IMR-90 (cell line): ENCODE data around the gene INAFM1. TPM values are rescaled to one million over a fixed set of nuclear protein-coding genes. Genes with fewer than 3 reads are reported as not detected.

ENCODE experiments used
- ATAC-seq: fragments of 200-7000 bp; cut with Tn5 transposase; 2 replicates; pipeline ENCODE4 v1.9.1; 2020; ENCODE audit warnings: low read depth, mild to moderate bottlenecking, moderate library complexity
- BruUV-seq: library from RNA; stranded (reverse); fragments of 400-500 nt; replicated peaks from 2 replicates; lab custom pipeline; 2021; lab: Mats Ljungman, UMichigan
- CTCF ChIA-PET: fragments of 300-600 bp; formaldehyde crosslinking; extraction: SDS; loops from one replicate; lab custom pipeline; 2021; ENCODE audit warnings: antibody characterized with exemption; lab: Yijun Ruan, JAX
- POLR2A ChIA-PET: fragments of 300-600 bp; sonication (Branson Sonifier 250); formaldehyde crosslinking; loops from one replicate; lab custom pipeline; 2022; ENCODE audit warnings: antibody characterized with exemption; ENCODE audit not compliant: unreplicated experiment; lab: Charles Lee
- DNase-seq: peaks from one replicate; pipeline ENCODE4 v3.0.0; 2013
- H2AFZ ChIP-seq: replicated peaks from 2 replicates; pipeline ENCODE3; 2013; ENCODE audit warnings: low read length, mild to moderate bottlenecking; ENCODE audit not compliant: poor library complexity
- H2AK5ac ChIP-seq: 2 replicates; pipeline ENCODE4 v1.6.1; 2013; ENCODE audit warnings: low read depth, low read length, inconsistent platforms
- H2AK9ac ChIP-seq: replicated peaks from 2 replicates; pipeline ENCODE3; 2013; ENCODE audit warnings: mild to moderate bottlenecking, low read depth, low read length, moderate library complexity; ENCODE audit not compliant: poor library complexity
- H2BK120ac ChIP-seq: 2 replicates; pipeline ENCODE4 v1.6.1; 2013; ENCODE audit warnings: low read depth, low read length, inconsistent platforms
- H2BK15ac ChIP-seq: 3 replicates; pipeline ENCODE4 v1.6.1; 2013; ENCODE audit warnings: low read depth, low read length, inconsistent platforms
- H2BK20ac ChIP-seq: 2 replicates; pipeline ENCODE4 v1.6.1; 2013; ENCODE audit warnings: low read depth, mild to moderate bottlenecking, inconsistent platforms, low read length, moderate library complexity
- H2BK5ac ChIP-seq: 2 replicates; pipeline ENCODE4 v1.6.1; 2013; ENCODE audit warnings: mild to moderate bottlenecking, low read depth, low read length, inconsistent platforms; ENCODE audit not compliant: poor library complexity, severe bottlenecking
- H3K14ac ChIP-seq: replicated peaks from 2 replicates; pipeline ENCODE4 v1.6.1; 2013; ENCODE audit warnings: low read depth, low read length, inconsistent platforms
- H3K18ac ChIP-seq: 2 replicates; pipeline ENCODE4 v1.6.1; 2013; ENCODE audit warnings: low read depth, low read length, control low read depth
- H3K23ac ChIP-seq: 2 replicates; pipeline ENCODE4 v1.6.1; 2013; ENCODE audit warnings: low read depth, low read length, inconsistent platforms
- H3K27ac ChIP-seq: 2 replicates; pipeline ENCODE4 v1.5.1; 2013; ENCODE audit warnings: mild to moderate bottlenecking, control low read depth, low read length; ENCODE audit not compliant: insufficient read depth
- H3K27me3 ChIP-seq: 2 replicates; pipeline ENCODE4 v1.6.1; 2013; ENCODE audit warnings: low read length; ENCODE audit not compliant: control insufficient read depth, insufficient read depth
- H3K36me3 ChIP-seq: 2 replicates; pipeline ENCODE4 v1.6.1; 2013; ENCODE audit warnings: low read length, mixed read lengths; ENCODE audit not compliant: control insufficient read depth, insufficient read depth
- H3K4ac ChIP-seq: 2 replicates; pipeline ENCODE4 v1.6.1; 2013; ENCODE audit warnings: low read depth, low read length, inconsistent platforms
- H3K4me1 ChIP-seq: 2 replicates; pipeline ENCODE4 v1.6.1; 2013; ENCODE audit warnings: low read length, mixed read lengths; ENCODE audit not compliant: control insufficient read depth, insufficient read depth
- H3K4me2 ChIP-seq: 2 replicates; pipeline ENCODE4 v1.6.1; 2013; ENCODE audit warnings: low read depth, mild to moderate bottlenecking, control low read depth, low read length, moderate library complexity
- H3K4me3 ChIP-seq: 2 replicates; pipeline ENCODE4 v1.5.1; 2013; ENCODE audit warnings: low read depth, mild to moderate bottlenecking, control low read depth, low read length, moderate library complexity; ENCODE audit not compliant: insufficient read depth
- H3K56ac ChIP-seq: 2 replicates; pipeline ENCODE4 v1.6.1; 2013; ENCODE audit warnings: low read length, inconsistent platforms; ENCODE audit not compliant: insufficient read depth; ENCODE audit errors: extremely low read depth
- H3K79me1 ChIP-seq, 2 experiments: 2 replicates each; pipeline ENCODE4 v1.6.1; 2013; ENCODE audit warnings: low read length in 2 of 2, inconsistent platforms in 1 of 2, low read depth in 1 of 2
- H3K9ac ChIP-seq: 2 replicates; pipeline ENCODE4 v1.6.1; 2013; ENCODE audit warnings: low read depth, low read length, control low read depth
- H3K9me1 ChIP-seq: 2 replicates; pipeline ENCODE4 v1.6.1; 2013; ENCODE audit warnings: low read length, inconsistent platforms; ENCODE audit not compliant: insufficient read depth
- H3K9me3 ChIP-seq: 2 replicates; pipeline ENCODE4 v1.6.1; 2013; ENCODE audit warnings: low read length; ENCODE audit not compliant: control insufficient read depth, insufficient read depth
- H4K20me1 ChIP-seq: 2 replicates; pipeline ENCODE4 v1.6.1; 2013; ENCODE audit warnings: low read length, inconsistent platforms; ENCODE audit not compliant: insufficient read depth
- H4K5ac ChIP-seq: 2 replicates; pipeline ENCODE4 v1.6.1; 2013; ENCODE audit warnings: mild to moderate bottlenecking, low read depth, low read length, control low read depth
- H4K8ac ChIP-seq, 2 experiments: 2 replicates each; pipeline ENCODE4 v1.6.1; 2013; ENCODE audit warnings: low read depth in 2 of 2, low read length in 2 of 2, control low read depth in 1 of 2, inconsistent platforms in 1 of 2
- H4K91ac ChIP-seq: 2 replicates; pipeline ENCODE4 v1.6.1; 2013; ENCODE audit warnings: low read depth, low read length, inconsistent platforms; ENCODE audit not compliant: insufficient read depth
- FOS ChIP-seq: fragments of 150-350 bp; IDR thresholded peaks from 2 replicates; pipeline ENCODE4 v1.6.1; 2016; ENCODE audit warnings: low read depth, low read length
- MAFK ChIP-seq: IDR thresholded peaks from 2 replicates; pipeline ENCODE4 v1.6.1; 2012; ENCODE audit warnings: low read depth, low read length, improper control_type of control experiment
- MAZ ChIP-seq: IDR thresholded peaks from 2 replicates; pipeline ENCODE4 v1.6.1; 2012; ENCODE audit warnings: low read depth, mild to moderate bottlenecking, low read length, improper control_type of control experiment, moderate library complexity, borderline replicate concordance
- POLR2A ChIP-seq: IDR thresholded peaks from 2 replicates; pipeline ENCODE4 v1.6.1; 2012; ENCODE audit warnings: mild to moderate bottlenecking, low read depth, low read length
- SMC3 ChIP-seq: fragments of 150-350 bp; IDR thresholded peaks from 2 replicates; pipeline ENCODE4 v1.6.1; 2016; ENCODE audit warnings: low read depth, mild to moderate bottlenecking, antibody characterized with exemption, low read length, moderate library complexity
- WGBS, 2 experiments: methylation state at CpG; one replicate each; pipeline versions ENCODE4 v1.1.5 to v1.1.7; 2013; ENCODE audit warnings: missing lambda C conversion rate in 2 of 2; ENCODE audit not compliant: insufficient read length in 1 of 2; ENCODE audit errors: extremely low coverage in 2 of 2; 5-methylcytosine and 5-hydroxymethylcytosine counted together
- dilution Hi-C: fragments of 300-500 bp; cut with HindIII; formaldehyde crosslinking; loops from one replicate; pipeline ENCODE4 v1.14.3; 2018; ENCODE audit warnings: low sequenced_read_pairs; ENCODE audit not compliant: unreplicated experiment
- in situ Hi-C: fragments of 300-500 bp; cut with MboI; formaldehyde crosslinking; loops from 3 replicates; pipeline ENCODE4 v1.14.3; 2019; ENCODE audit warnings: low sequenced_read_pairs, inconsistent platforms, mixed read lengths
- intact Hi-C: fragments of 100-400 bp; cut with micrococcal nuclease; formaldehyde crosslinking; loops from 2 replicates; pipeline ENCODE4 v1.10.0; 2022
- polyA plus RNA-seq, 3 experiments: library from polyadenylated mRNA; depleted of rRNA; stranded (reverse); fragments of >200 nt; gene quantifications; 2 replicates each; pipeline ENCODE4 v1.2.3, GENCODE V29; 2012; ENCODE audit warnings: low replicate concordance in 1 of 3
- total RNA-seq: library from RNA; depleted of rRNA; stranded (reverse); fragments of >200 nt; gene quantifications from 2 replicates; pipeline ENCODE4 v1.2.3, GENCODE V29; 2012

The INAFM1 gene
- total and polyA plus RNA-seq, 2 of the 4 experiments (the other 2 are of a cell fraction) = 0.36 to 7.8 TPM

DNA sequence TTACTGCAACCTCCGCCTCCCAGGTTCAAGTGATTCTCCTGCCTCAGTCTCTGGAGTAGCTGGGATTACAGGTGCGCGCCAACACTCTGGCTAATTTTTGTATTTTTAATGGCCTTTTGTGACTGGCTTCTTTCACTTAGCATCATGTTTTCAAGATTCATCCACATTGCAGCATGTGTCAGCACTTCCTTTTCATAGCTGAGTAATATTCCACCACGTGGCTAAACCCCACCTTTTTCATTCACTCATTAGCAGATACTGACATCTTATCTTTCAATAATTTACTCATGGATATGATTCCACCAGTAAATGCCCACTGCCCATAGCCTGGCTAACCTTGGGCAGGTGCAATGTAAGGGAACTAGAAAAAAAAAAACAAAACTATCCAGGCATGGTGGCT lies 41.8 kb downstream of the INAFM1 start:
- dilution Hi-C loops = no loop called here
- 95% methylated on average over 3 of the region's 4 CpGs; no CpG with 5 or more reads in 1 of the 2 experiments for WGBS, 2 experiments

More for the DNA sequence above, 41.8 kb downstream of the INAFM1 start:
- H4K91ac ChIP-seq = no peak overlapping the region
- no TSS peak for BruUV-seq
- no peaks in the 10 kb centered on the region for H3K36me3 ChIP-seq
- no peak overlapping the region for H4K5ac ChIP-seq
- no peak overlapping the region for H3K4ac ChIP-seq
- H3K9me3 ChIP-seq = no peaks in the 10 kb centered on the region; the same call in 1 of the 2 replicates
- no peak overlapping the region for H2BK5ac ChIP-seq
- no peak for TF ChIP-seq MAFK
- no peak for TF ChIP-seq MAZ
- TF ChIP-seq POLR2A = no peak
- TF ChIP-seq SMC3 = no peak
- no peak for TF ChIP-seq FOS
- no peak overlapping the region for H4K8ac ChIP-seq
- no peak overlapping the region for H2BK15ac ChIP-seq
- ATAC-seq (no peak), DNase-seq (no peak)
- H2AFZ ChIP-seq = no peak overlapping the region
- no peak overlapping the region for H2BK20ac ChIP-seq
- CTCF ChIA-PET = no interaction called here
- in situ Hi-C loops (no loop called here), intact Hi-C loops (no loop called here)
- H2AK5ac ChIP-seq = no peak overlapping the region
- no peaks in the 10 kb centered on the region for H3K79me1 ChIP-seq
- no peak overlapping the region for H3K9ac ChIP-seq
- no peak overlapping the region for H2BK120ac ChIP-seq
- H3K4me2 ChIP-seq = no peak overlapping the region
- no peak overlapping the region for H3K4me3 ChIP-seq
- no peak overlapping the region for H3K56ac ChIP-seq
- H3K23ac ChIP-seq = no peak overlapping the region
- H3K27ac ChIP-seq = no peak overlapping the region
- H2AK9ac ChIP-seq = no peak overlapping the region
- no peak overlapping the region for H3K18ac ChIP-seq
- POLR2A ChIA-PET = no interaction called here
- H4K20me1 ChIP-seq = no peaks in the 10 kb centered on the region
- H3K27me3 ChIP-seq = no peaks in the 10 kb centered on the region
- no peaks in the 10 kb centered on the region for H3K9me1 ChIP-seq
- 0 out of 2 replicates have a peak, but pooled peaks cover 2% of the 10 kb centered on the region for H3K4me1 ChIP-seq
- H3K14ac ChIP-seq = no peak overlapping the region
